GM12874 (cell line): Measurements from ENCODE around the gene FXYD5.

Source experiments
- CTCF ChIP-seq: IDR thresholded peaks from 2 replicates; pipeline ENCODE4 v1.5.1; 2011; ENCODE audit warnings: low read depth, mild to moderate bottlenecking, control low read depth, low read length, moderate library complexity; ENCODE audit not compliant: insufficient read depth

Gene FXYD5

DNA sequence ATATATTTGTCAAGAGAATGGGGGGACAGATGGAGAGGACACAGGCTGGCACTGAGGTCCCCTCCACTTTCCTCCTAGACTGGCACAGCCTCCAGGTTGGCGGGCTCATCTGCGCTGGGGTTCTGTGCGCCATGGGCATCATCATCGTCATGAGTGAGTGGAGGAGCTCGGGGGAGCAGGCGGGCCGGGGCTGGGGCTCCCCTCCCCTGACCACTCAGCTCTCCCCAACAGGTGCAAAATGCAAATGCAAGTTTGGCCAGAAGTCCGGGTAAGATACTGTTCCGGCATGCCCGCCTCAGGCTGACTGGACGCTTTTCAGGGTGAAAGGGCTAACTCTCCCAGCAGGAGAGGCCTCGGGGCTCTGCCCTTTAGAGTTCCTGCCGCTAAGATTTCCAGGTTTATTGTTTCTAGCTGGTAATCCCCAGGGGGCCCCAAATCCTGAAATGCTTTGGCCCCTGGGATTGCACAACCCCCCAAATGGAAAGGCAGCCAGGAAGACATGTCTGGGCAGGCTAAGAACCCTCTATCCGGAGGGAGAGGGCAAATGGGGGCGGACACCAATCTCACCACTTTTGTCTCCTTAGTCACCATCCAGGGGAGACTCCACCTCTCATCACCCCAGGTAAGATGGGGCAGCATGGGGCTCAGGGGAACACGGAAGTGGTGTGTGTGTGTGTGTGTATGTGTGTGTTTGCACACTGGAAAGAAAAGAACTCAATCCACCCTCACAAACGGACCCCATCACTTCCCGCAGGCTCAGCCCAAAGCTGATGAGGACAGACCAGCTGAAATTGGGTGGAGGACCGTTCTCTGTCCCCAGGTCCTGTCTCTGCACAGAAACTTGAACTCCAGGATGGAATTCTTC, 31.6 kb upstream of the FXYD5 start:
- no peak for TF ChIP-seq CTCF

- no peak for TF ChIP-seq CTCF
Measured at GRCh38 chr19:35123573-35123972, 31.0 kb upstream of the FXYD5 start.

- TF ChIP-seq CTCF = no peak
Measured at GRCh38 chr19:35124098-35125060, 30.2 kb upstream of the FXYD5 start.

GRCh38 chr19:35125270-35125717, 29.2 kb upstream of the FXYD5 start:
- TF ChIP-seq CTCF = no peak

GRCh38 chr19:35125749-35126623, 28.5 kb upstream of the FXYD5 start:
- no peak for TF ChIP-seq CTCF

DNA sequence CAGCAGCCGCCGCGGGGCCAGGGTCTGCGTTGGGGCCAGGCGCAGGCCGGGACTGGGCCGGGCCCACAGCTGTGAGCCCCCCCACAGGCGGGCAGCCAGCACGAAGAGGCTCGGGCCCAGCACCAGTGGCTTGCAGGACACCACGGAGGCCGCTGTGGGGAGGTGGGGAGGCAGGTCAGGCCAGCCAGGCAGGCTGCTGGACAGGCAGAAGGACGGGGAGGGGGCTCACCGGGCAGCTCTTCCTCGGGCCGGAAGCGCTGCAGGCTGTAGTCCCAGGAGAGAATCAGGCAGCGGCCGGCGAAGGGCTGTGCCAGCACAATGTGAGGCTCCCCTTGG, 27.9 kb upstream of the FXYD5 start:
- no peak for TF ChIP-seq CTCF

DNA sequence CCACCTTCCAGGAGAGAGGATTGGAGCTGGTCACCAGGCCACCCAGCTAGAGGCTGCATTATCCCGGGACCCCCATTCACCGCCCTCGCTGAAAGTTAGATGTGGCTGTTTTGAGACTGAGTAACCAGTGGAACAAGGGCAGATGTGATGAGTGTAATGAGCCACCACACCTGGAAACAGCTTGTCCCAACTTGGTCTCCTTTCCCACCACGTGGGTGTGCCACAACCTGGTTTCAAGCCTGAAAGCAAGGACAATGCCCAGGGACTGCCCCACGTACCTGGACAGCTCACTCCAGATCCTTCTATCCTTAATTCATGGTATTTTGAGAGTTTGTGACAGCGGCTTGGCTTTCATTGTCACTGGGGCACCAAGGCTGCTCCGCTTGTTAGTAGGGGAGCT, 26.7 kb upstream of the FXYD5 start:
- no peak for TF ChIP-seq CTCF
